ENCODE measurements around the gene IFNGR1.
"Not testable (repeated sequence)": the region's sequence is repeated elsewhere in the genome, so short reads cannot be mapped to it uniquely, and the experiment has no call there.

IFNGR1 gene

DNA sequence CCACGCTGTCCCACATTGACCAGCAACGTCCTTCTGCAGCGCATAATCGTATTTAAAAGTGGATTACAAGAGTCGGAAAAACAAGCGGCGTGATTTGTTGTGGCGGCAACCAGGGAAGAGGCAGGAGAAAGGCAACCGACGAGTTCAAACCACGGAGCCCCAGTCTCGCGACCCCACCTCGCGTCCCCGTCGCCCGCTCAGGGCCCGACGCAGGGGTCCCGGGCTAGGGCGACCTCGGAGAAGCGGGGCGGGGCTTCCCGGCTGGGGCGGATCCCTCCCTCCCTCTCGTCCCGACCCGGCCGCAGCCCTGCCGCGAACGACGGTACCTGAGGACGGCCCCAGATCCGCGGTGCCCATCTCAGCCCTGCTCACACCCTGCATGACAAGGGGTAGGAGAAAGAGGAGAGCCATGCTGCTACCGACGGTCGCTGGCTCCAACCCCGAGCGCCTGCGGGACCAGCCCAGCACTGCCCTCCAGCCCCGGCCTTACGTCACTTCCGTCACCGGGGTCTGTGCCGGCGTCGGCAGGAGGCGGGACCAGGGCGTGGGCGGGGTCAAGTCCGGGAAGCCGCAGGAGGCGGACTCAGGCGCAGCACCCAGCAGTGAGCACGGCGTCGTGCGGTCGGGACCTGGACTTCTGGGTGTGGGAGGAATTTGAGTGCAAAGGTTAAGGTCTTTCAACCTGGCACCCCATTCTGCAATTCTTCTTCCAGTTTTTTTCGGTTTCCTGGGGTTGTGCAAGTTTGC is at the start of gene IFNGR1:
Gene IFNGR1, minus strand, starts transcription at position 469 of the 747 bp plus-strand sequence. Its CDS starts 58 bp downstream, at position 411.
- DNase-seq, result peak; percentile 68

DNA sequence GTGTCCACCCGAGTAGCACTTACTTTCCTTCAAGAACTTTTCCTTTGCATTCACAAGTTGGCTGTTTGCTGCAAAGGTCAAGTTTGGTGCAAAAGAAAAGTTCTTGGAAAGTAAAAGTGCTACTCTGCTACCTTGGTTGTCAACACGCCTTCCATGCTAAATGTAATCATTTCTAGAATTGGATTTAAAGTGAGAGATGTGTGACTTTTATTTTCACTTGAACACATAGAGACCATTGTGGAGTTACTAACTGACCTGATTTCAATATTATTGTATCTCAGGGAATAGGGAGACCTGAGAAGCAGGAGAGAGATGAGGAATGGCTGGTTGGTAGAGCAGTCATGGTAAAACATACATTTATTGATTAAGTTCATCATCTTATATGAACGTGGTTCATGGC is 49.7 kb upstream of the IFNGR1 start:
- DNase-seq, result no peak

DNA sequence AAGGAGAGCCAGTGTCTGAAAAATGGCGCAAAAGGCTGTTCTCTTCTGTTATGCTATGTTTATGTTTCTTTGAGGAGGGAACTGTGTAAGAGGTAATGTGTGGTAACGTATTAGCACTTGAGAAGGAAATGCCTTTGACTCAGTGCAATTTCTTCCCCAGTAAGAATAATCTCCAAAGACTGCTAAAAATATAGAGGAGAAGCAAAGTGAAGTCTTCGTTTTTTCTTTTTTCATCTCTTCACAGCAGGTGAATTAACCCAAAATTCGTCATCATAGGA is 47.1 kb upstream of the IFNGR1 start:
- no peak for DNase-seq

GRCh38 chr6:137265561-137266308 is 46.5 kb upstream of the IFNGR1 start:
- DNase-seq, result no peak

GRCh38 chr6:137264311-137265075 is 45.3 kb upstream of the IFNGR1 start:
- no peak for DNase-seq

GRCh38 chr6:137261761-137262160 is 42.6 kb upstream of the IFNGR1 start:
- no peak for DNase-seq

DNA sequence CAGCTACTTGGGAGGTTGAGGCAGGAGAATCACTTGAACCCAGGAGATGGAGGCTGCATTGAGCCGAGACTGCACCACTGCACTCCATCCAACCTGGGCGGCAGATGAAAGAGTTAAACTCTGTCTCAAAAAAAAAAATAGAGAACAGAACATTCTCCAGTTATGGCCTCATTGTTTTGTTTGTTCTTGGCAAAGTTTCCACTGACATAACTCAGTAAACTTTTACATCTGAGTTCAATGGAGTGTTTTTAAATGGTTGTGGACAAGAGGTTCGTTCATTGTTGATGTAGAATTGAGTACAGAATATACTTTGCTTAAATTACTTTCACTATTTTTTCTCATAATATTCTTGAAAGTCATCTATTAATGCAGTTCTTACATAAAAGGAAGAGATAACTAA is 42.2 kb upstream of the IFNGR1 start:
- no peak for DNase-seq

- DNase-seq, result no peak
These were observed 41.0 kb upstream of the IFNGR1 start for GRCh38 chr6:137260217-137260616.

DNA sequence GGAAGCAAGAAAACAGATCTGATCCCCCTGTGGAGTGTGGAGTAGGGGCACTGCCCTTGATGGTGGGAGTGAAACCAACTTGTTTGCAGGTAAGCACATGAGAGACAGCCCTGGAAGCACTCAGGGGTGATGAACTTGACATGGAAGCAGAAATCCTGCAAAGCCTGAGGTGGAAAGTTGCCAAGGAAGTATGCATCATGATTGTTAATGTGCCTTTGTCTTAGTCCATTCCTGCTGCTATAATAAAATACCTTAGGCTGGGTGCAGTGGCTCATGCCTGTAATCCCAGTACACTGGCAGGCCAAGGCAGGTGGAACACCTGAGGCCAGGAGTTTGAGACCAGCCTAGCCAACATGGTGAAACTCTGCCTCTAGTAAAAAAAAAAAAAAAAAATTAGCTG is 40.2 kb upstream of the IFNGR1 start:
- DNase-seq, result no peak

GRCh38 chr6:137258170-137258569 is 39.0 kb upstream of the IFNGR1 start:
- no peak for DNase-seq

GRCh38 chr6:137256350-137257103 is 37.3 kb upstream of the IFNGR1 start:
- DNase-seq, result no peak

DNA sequence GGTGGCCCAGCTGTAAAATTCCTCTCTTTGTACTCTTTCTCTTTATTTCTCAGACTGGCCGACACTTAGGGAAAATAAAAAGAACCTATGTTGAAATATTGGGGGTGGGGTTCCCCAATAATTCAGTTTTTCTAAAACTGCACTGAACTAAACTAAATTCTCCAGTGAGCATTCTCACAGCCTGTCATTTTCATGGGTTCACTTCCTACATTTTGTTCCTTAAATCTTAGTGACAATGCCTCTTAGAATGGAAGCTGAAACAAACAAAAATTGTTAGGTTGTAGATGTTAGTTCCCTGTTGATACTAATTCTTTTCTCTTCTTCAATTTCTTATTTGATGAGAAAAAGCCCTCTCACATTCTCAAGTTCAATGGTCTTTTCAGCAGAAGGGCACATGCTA is 35.8 kb upstream of the IFNGR1 start:
- DNase-seq, result no peak

GRCh38 chr6:137254430-137254829 is 35.2 kb upstream of the IFNGR1 start:
- not testable (repeated sequence) for DNase-seq

- no peak for DNase-seq
These were observed 29.5 kb upstream of the IFNGR1 start for GRCh38 chr6:137248702-137249101.

DNA sequence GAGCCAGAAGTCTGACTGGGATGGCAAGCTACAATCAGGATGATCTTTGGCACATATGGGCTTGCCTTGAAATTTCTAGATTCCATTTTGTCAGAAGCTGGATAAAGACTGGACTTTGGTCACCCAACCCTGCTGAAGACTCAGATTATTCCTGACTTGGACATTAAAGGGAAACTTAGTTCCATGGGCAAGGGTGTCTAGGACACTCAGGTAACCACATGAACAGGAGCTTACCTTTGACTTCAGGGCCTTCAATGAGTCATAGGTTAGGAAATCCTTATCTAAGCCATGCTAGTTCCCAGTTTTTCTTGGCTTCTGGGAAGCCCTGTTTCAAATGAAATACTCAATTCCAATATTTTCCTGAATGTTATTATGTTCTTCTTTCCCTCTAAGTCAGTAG is 28.5 kb upstream of the IFNGR1 start:
- no peak for DNase-seq

DNA sequence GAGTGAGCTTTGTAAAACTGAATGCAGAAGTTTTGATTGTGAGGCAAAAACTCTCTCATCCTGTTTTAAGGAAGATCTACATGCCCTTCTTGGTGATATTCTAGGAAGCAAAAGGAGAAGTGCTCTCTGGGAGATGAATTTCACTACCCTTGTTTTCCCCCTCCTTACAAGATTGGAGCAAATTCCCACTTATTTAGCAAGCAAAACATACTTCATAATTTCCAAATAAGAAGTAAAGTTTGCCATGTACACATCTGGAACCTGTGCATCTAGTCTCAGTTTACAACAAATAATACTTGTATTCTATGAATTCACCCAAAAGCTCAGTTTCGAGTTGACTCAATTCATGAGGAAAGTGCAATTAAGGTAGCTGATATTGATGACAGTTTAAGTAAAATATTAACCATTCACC is 27.6 kb upstream of the IFNGR1 start:
- no peak for DNase-seq

DNA sequence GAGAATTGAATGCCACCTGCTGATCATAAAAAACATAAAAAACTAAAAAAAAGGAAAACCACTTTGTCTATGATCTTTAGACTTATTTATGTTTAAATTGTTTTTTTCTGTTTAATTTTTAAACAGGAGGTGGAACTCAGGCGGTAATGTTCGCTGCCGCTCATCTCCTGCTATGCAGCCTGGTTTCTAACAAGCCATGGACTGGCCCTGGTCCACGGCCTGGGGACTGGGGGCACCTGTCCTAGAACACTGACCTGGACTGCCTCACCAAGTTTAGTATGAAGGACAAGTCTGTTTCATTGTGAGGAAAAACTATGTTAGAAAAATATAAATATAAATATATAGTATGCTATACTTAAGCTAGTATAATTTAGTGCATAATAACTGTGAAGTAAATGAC is 27.0 kb upstream of the IFNGR1 start:
- DNase-seq, result no peak

GRCh38 chr6:137241481-137242038 is 22.4 kb upstream of the IFNGR1 start:
- DNase-seq, result no peak

- DNase-seq, result peak; percentile 39
These were observed 21.0 kb upstream of the IFNGR1 start for GRCh38 chr6:137240168-137240567.

DNA sequence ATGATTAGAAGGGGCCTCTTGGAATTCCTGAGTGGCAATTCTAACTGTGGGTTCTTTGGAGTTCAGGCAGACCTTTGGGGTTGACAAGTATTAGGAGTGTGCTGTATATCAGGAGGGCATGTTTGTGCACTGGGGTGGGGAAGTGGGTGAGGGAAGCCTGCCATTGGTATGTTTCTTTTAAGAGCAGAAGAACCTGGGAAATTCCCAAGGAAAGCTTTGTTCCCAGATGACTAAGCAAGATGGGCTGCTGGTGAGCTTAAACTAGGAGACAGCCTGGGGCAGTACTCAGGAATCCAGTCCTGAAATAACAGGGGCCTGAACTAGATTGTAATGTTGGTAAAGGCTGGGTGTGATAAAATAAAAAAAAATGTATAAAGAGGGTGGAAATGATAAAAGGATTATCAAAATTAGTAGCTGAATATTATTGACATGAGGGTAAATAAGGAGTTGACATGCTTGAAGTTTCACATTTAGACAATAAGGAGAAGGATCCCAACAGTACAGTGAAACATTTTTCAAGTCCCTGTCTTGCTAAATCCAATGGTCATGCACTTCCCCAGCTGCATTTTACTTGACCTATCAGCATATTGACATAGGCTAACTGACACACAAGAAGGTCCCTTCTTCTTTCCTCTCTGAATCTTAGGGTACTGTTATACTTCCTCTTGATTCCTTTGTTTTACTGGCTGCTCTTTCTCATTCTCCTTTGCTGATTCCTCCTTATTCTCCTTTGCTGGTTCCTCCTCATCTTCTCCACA is 18.4 kb upstream of the IFNGR1 start:
- DNase-seq, result no peak

- DNase-seq, result no peak
These were observed 17.6 kb upstream of the IFNGR1 start for GRCh38 chr6:137236581-137237355.
